GM19468 (cell line): ENCODE measurements around the gene SNUPN.

Experiments
- ATAC-seq: cut with Tn5 transposase; IDR thresholded peaks from one replicate; pipeline ENCODE4 v1.9.1; 2021; ENCODE audit warnings: mild to moderate bottlenecking, moderate library complexity, moderate number of reproducible peaks; ENCODE audit not compliant: unreplicated experiment; ENCODE audit errors: extremely low read depth

SNUPN gene

DNA sequence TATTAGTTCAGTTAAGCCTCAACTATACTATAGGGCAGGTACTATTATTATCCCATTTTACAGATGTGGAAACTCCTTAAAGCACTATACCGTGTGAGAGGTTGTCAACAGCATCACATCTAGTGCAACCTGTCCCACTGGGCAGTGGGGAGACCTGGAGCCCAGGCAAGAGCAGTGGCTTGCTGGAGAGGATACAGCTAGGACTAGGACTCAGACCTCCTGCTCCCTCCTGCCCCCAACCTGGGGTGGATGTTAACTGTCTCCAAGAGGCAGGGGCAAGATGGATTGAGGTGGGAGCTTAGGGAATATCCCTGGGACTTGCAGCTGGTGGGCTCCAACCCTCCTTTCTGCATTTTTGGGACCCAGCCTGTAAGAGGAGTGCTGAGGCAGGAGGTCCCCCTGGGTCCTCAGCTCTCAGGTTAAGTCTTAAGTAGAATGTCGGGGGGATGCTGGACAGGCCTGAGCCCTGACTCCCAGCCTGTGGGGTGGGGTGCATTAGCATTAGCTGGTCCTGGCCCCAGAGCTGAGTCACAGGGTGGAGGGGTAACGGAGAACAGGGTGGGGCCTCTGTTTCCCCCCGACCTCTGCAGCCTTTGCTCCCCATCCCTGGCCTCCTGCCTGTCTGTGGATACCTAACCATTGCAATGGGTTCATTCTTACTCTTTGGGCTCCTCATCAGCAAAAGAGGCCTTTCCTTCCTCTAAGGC lies 28.8 kb upstream of the SNUPN start:
- ATAC-seq = no peak

DNA sequence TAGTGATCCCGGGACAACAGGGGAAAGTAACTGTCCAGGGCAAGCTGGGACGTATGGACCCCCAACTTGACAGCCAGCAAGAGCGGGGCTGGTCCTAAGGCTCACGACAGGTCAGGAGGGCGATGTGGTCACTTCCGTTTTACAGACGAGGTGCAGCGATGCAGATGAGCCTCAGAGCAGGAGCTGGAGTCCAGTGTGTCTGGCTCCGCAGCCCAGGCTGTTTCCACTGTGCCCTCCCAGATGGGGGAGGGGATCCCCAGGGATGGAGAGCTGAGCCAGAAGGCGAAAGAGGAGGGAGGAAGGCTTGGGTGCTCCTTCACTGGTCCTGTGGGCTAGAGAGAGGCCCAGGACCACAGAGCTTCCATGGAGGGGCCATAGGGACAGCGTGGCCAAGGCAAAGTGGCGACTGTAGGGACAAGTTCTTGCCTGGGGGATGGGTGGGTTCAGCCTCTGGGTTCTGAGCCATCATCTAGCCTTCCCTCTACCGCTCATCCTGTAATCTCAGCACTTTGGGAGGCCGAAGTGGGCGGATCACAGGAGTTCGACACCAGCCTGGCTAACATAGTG lies 27.9 kb upstream of the SNUPN start:
- no peak for ATAC-seq

DNA sequence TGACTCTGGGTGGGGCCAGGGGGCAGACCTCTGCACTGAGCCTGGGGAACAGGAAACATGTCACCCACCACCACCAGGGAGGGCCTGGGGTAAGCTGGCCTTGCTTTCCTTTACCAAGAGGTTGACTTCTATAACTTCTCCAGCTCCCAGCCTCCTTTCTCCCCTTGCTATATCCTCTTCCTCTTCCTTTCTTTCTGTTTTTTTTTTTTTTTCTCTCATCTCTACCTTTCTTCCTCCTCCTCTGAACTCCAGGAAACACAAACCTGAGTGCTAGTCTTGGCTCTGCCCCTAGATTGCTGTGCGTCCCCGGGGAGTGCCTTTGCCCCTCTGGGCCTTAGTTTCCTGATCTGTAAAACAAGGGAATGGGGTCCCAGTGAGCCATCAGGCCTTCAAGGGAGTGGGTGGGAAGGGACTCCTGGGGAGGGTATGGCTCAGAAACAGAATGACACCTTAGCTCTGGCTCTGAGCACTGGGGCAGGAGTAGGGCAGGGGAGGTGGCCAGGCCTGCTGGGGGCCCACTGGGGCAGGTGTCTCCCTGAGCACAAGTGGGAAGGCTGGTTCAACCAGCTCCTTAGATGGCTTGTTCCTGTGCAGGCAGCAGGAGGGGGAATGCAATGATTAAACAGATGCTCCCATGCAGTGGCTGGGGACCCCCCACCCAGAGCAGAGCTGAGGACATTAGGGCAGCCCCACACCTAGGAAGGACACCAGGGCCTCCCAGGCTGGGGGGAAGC lies 26.5 kb upstream of the SNUPN start:
- no peak for ATAC-seq

DNA sequence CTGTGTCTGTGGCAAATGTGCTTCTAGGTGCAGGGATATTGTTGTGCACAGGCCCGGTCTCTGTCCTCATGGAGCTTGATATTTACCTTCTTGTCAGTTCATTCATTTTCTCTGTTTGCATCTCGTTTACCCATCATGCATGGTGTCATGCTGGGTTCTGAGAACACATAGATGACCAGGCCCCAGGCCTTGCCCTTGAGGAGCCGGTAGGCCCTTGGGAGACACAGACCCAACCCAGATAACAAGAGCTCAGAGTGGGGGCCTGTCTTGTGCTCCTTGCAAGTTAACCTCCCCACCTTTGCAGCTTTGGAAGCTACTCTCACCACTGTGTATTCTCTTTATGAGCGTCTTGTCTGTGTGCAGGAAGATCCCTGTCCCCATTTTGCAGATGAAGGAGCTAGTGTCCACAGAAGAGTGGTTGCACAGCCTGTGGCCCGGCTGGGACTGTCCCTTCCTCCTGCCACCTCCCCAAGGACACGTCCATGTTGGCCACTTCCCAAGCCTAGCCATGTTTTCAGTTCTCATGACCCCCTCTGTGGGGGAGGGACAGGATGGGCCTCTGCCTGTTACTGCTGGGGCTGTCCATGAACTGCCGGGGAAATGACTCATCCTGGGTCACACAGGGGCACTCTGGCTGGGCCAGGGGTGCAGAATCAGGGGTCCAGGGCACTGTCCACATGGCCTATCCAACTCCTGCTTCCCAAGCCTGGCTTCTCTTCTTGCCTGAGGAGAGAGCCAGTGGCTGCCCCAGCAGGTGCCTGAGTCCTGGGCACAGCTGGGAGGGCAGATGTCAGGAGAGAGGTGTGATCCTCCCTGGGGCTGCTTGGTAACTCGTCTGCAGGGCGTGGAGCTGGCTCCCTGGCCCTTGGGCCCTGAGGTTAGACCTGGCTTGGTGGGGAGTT lies 25.6 kb upstream of the SNUPN start:
- ATAC-seq = no peak

DNA sequence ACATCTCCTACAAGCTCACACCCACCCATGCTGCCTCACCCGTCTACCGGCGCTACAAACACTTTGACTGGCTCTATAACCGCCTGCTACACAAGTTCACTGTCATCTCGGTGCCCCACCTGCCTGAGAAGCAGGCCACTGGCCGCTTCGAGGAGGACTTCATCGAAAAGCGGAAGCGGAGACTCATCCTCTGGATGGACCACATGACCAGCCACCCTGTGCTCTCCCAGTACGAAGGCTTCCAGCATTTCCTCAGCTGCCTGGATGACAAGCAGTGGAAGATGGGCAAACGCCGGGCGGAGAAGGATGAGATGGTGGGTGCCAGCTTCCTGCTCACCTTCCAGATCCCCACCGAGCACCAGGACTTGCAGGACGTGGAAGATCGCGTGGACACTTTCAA lies 24.3 kb upstream of the SNUPN start:
- no peak for ATAC-seq

DNA sequence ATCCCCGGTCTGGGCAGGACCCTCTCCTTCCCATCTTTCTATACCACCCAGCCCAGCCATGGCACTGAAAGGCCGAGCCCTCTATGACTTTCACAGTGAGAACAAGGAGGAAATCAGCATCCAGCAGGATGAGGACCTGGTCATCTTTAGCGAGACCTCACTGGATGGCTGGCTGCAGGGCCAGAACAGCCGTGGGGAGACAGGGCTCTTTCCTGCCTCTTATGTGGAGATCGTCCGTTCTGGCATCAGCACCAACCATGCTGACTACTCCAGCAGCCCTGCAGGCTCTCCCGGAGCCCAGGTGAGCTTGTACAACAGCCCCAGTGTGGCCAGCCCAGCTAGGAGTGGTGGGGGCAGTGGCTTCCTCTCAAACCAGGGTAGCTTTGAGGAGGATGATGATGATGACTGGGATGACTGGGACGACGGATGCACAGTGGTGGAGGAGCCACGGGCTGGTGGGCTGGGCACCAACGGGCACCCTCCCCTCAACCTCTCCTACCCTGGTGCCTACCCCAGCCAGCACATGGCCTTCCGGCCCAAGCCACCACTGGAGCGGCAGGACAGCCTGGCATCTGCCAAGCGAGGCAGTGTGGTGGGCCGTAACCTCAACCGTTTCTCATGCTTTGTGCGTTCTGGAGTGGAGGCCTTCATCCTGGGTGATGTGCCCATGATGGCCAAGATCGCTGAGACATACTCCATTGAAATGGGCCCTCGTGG lies 23.7 kb upstream of the SNUPN start:
- ATAC-seq = no peak

DNA sequence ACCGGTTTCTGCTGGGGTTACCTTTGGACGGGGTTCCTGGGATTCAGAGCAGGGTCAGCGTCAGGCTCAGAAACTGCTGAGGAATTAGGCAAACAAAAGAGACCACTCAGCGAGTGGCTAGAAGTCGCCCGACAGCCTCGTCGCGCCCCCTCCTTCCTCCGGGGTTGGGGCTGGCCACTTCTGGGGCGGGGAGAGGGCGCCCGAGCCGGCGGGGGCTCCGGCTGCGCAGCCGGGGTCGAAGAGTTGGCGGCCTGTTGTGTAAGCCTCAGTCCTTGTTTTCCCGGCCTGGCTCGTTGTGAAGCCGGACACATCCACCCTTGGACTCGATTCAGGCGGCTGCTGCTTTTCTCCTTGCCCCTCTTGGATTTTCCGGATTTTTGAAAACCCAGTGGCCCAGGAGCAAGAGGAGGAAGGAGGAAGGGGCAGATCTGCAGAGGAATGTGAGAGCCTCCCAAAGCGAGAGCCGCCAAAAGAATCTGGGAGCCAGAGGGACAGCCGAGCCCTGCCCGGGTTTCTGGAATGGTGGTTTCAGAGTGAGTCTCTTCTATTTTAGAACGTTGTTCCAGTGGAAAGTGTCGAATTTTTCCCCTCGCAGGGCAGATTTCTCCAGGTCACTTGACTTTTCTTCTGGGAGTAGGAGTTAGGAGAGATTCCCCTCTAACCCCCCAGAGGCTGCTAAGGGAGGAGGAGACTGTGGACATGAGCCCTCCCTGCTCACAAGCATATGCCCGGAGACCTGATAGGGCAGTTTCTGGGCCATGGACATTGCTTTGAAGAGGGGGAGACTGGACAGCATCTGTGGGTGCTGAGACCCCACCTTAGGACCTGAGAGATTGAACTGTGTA lies 22.9 kb upstream of the SNUPN start:
- no peak for ATAC-seq

DNA sequence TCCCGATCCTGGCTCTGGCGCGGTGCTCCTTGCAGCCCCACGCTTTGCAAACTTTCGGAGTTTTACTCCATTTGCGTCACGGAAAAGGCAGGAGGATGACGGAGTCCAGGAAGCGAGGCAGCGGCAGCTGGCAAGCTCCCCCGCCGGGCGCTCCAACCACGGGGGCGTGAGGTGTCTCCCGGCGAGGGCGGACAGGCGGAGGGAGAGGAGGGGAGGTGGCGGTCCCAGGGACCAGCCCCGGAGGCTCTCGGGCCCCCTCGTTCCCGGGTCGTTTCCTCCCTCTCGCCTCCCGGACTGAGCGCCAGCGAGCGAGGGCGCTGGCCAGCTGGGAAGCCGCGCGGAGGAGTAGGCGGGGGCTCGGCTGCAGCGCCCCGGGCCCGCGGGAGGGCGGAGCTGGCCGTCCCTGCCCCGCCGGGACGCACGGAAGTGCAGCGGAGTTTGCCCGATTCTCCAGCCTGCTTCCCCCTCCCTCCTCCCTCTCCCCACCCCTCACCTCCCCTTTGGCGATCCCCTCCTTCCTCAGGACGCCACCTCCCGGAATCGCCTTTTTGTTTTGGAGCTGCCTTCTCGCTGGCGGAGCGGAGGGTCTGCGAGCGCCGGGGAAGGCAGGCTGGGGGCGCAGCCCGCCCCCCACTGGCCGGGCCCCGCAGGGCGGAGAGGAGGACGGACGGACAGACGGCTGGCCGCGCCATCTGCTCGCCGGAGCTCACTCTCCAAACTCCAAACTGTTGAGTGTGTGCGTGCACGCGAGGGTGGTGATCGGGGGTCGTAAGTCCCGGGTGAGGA lies 22.0 kb upstream of the SNUPN start, which contains the start of gene SNX33:
Gene SNX33, plus strand, starts transcription at position 543 of the 786 bp plus-strand sequence. CDS start 1,191 bp downstream, outside the sequence.
- no peak for ATAC-seq

DNA sequence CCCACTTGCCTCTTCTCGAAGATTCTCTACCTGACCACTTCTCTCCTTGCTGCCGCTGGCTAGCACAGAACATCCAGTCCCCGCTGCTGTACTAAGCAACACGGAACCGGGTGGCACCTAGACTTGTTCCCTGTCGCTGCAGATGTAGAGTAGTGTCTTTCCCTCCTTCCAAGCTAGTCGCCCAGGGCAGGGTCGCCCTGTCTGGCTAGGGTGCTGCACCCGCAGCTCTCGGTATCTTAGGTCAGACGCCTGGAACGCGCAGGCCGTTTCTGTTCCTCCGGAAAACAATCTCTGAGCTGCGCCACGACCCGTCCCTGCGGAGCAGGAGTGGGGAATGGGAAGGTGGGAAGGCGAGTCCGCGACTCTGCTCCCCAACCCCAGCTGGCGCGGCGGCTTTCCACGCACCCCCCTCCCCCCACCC lies 21.4 kb upstream of the SNUPN start:
- no peak for ATAC-seq

DNA sequence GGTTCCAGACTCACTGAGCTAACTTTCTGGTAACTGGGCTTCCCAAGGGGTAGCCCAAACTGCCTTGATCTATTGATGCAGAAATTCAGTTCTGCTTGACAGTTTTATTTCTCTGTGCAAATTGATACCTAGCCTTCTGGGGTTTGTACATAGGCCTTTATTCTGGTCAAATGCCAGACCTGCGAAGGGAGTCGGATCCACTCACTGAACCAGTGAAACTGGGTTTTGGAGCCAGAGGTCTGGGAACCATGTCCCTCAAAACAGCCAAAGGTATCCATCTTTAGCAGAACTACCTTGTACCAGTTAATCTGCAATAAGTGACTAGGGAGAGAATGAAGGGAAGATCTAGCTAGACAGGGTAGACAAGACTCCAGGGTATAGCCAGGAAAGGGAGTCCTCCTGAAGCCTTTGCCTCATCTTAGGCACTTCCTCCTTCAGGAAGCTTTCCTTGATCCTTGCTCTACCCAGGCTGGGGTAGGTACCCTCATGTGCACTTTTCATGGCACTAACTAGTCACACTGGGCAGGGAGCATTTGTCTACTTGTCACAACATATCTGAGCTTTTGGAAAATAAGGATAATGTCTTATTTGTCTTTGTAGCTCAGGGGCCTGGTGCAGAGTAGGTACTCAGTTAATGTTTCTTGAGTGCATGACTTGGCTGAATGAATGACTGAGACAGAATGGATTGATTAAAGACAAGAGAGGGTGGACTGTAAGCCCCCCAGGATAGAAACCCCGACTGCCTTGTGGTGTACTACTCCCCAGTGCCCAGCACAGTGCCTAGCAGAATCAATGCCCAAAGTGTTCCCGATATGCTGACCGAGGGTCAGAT lies 20.8 kb upstream of the SNUPN start:
- no peak for ATAC-seq

DNA sequence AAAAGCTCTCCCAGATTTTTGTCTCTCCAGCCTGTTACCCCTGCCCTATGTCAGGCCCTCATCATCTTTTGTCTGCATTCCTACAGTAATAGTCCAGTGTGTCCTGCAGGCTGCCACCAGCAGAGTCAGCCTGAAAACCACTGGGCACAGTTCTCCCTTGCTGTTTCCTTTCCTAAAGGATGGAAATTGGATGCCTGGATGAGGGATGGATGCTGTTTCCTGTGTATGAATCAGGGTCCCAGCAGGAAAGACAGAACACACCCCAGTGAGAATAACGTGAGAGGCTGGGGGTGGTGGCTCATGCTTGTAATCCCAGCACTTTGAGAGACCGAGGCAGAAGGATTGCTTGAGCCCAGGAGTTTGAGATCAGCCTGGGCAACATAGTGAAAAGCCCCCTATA lies 18.9 kb upstream of the SNUPN start:
- ATAC-seq = no peak

DNA sequence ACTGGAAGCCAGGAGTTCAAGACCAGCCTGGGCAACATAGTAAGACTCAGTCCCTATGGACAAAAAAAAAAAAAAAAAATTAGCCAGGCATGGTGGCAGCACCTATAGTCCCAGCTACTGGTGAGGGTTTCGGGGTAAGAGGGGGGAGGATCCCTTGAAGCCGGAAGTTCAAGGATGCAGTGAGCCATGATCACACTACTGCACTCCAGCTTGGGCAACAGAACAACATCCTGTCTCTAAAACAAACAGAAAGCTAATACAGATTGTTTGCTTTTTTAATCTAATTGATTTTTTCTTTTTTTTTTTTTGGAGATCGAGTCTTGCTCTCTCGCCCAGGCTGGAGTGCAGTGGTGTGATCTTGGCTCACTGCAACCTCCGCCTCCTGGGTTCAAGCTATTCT lies 16.1 kb upstream of the SNUPN start:
- ATAC-seq = no peak

DNA sequence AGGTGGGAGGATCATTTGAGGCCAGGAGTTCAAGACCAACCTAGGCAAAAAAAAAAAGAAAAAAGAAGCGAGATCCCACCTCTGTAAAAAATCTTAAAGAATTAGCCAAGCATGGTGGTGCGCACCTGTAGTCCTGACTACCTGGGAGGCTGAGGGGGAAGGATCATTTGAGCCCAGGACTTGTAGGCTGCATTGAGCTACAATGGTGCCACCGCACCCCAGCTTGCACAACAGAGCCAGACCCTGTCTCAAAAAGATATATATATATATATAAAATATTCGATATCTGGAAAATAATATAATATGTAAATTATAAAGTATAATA lies 15.6 kb upstream of the SNUPN start:
- ATAC-seq = no peak

DNA sequence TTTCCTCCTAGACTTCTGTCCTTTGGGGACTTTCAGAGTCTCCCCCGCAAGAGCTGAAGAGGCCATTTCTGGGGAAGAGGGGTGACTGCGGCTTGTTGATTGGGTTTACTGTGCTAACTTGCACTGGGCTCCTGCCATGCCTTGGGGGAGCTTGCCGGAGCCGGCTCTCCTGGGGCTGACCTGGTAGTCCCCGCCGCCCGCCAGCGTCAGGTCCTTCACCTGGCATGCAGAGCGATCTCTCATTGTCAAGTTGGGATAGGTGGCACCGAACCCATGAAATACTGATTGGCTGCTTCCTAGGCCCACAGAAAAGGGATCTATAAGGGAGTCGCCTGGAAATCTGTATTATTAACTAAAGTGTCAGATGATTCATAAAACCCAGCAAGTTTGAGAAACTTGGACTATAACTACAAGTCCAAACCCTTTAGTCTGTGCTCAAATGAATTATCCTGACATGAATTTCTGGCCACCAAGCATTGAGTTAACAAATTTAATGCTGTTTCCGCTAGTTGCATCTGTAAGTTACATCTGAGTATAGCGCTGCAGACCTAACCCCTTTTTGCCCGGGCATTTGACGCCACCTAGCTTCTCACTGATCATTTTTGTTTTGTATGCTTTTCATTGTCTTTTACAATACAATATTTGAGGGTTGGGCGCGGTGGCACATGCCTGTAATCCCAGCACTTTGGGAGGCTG lies 15.1 kb upstream of the SNUPN start:
- ATAC-seq = no peak

DNA sequence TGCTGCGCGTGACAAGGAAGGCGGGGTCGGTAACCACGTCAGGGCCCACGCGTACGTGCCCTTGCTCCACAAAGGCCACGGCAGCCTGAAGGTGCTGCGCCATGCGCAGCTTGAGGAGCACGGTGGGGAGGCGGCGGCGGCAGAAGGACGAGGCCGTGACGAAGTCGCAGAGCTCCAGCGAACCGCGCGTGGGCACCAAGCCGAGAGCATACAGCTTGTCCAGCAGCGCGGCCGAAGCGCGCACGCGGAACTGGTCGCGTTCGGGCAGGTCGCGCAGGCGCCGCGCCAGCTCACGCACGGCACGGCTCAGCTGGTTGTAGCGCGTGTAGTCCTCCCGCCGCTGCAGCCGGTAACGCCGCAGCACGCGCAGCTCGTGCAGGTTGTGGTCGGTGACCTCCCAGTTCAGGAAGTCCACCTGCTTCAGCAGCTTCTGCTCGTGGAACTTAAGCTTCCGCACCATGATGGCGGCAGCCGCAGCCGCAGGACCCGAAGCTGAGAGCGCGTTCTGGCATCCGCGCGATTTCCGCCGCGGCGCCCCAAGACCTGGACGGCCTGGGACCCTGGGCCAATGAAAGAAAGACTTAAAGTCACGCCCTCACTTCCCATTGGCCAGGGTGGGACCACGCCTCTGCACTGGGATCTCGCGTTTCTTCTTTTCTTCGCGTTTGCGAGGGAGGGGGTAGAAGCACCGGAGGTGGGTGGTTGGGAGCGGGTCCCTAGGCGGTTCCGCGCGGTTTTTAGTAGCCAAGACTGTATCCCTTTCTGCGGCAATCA lies 14.4 kb upstream of the SNUPN start, which contains the start of gene IMP3:
Gene IMP3, minus strand, starts transcription at position 516 of the 774 bp plus-strand sequence. Its CDS starts 56 bp downstream, at position 460.
- ATAC-seq = peak; percentile 91

DNA sequence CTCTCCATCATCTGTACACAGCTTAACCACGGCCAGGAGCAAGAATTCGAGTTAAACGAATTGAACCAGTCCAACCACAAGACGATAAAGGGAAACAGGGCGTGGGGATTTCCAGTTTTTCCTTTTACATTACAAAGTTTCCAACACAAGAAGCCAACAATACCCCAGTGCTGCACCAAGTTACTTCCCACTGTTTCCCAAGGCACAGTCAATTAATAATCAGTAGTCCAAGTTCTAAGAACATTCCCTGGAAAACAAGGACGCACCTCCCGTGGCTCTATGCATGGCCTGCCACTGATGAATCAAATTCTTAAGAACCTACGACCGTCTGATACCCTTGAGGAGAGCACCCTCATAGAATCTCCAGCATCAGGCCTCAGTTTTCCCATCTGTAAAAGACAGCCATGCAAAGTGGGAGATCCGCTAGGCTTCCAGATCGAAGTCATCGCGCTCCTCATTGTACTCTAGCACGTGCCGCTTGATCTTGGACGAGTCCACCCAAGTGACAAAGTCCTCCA lies 13.7 kb upstream of the SNUPN start:
- ATAC-seq = no peak
